GM18517 (cell line): ENCODE data around the gene ZNF283.
"Not testable (repeated sequence)": the region's sequence is repeated elsewhere in the genome, so short reads cannot be mapped to it uniquely, and the experiment has no call there.

Source experiments
- ATAC-seq: cut with Tn5 transposase; IDR thresholded peaks from one replicate; pipeline ENCODE4 v1.9.1; 2021; ENCODE audit warnings: mild to moderate bottlenecking, moderate library complexity; ENCODE audit not compliant: unreplicated experiment

Gene ZNF283

GRCh38 chr19:43799502-43800142 lies 27.5 kb upstream of the ZNF283 start:
- no peak for ATAC-seq

GRCh38 chr19:43802216-43802951 lies 24.7 kb upstream of the ZNF283 start, which contains the start of gene LYPD5:
Gene LYPD5, minus strand, starts transcription at chr19:43802447. Its CDS starts 67 bp downstream, at chr19:43802380.
- no peak for ATAC-seq

- no peak for ATAC-seq
Measured at GRCh38 chr19:43804432-43804831, 22.7 kb upstream of the ZNF283 start.

DNA sequence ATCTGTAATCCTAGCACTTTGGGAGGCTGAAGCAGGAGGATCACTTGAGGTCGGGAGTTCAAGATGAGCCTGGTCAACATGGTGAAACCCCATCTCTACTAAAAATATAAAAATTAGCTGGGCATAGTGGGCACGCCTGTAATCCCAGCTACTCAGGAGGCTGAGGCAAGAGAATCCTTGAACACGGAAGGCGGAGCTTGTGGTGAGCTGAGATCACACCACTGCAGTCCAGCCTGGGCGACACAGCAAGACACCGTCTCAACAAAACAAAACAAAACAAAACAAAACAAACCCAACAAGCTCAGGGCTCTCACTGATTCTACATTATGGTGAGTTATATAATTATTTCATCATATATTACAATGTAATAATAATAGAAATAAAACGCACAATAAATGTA lies 20.7 kb upstream of the ZNF283 start:
- not testable (repeated sequence) for ATAC-seq

- no peak for ATAC-seq
Measured at GRCh38 chr19:43806848-43807247, 20.3 kb upstream of the ZNF283 start.

DNA sequence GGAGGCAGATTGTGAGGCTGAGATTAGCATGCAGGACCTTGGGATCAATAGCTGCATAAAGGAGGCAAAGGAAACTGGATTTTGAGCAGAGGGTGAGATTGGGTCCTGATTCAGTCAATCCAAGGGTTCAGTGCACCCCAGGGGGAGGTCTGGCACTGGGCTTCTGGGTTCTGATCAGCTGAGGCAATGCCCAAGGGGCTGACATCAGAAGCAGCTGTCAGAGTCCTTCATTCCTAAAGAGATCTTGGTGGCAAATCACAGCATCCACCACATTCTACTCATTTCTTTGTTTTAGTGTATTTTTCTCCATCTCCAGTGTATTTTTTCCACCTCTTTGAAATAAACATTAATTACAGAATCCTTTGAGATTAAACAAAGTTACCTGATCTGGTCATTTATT lies 19.5 kb upstream of the ZNF283 start:
- no peak for ATAC-seq

GRCh38 chr19:43809762-43810696 lies 17.1 kb upstream of the ZNF283 start:
- no peak for ATAC-seq

- no peak for ATAC-seq
Measured at GRCh38 chr19:43811837-43812236, 15.3 kb upstream of the ZNF283 start.

DNA sequence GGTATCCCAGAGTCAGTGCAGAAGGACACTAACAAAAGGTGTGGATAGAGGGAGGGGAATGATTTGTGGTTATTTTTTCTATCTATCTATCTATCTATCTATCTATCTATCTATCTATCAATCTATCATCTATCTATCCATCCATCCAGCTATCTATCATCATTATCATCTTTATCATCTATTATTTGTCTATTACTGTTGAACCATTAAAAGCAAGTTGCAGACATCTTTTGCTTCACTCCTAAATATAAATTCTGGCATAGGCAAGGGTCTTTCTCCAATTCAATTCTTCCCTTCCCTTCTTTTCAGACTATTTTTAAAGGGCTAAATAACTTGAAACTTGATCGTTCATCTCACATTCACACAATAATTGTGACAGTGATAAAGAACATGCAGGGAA lies 14.9 kb upstream of the ZNF283 start:
- ATAC-seq: no peak

GRCh38 chr19:43812688-43813087 lies 14.4 kb upstream of the ZNF283 start:
- no peak for ATAC-seq

GRCh38 chr19:43814663-43815352 lies 12.3 kb upstream of the ZNF283 start:
- no peak for ATAC-seq

GRCh38 chr19:43817454-43817853 lies 9.7 kb upstream of the ZNF283 start:
- ATAC-seq: not testable (repeated sequence)

DNA sequence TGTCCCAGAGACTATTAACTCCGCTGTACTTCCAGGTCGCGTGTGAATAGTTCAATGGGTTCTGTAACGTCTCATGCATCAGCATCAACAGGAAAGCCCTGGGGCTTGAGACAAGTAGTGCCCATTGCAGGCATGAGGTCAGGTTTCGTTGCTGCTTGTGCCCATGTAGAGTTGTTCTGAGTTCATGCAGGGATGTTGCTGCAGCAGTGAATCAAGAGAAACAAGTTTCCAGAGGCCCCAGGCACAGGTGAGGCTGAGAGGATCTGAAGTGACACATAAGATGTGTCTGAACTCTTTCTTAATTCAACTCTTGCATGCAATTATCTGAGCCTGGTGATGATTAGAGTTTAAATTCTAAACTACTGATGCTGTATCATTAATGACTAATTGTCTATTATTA lies 8.6 kb upstream of the ZNF283 start:
- no peak for ATAC-seq

DNA sequence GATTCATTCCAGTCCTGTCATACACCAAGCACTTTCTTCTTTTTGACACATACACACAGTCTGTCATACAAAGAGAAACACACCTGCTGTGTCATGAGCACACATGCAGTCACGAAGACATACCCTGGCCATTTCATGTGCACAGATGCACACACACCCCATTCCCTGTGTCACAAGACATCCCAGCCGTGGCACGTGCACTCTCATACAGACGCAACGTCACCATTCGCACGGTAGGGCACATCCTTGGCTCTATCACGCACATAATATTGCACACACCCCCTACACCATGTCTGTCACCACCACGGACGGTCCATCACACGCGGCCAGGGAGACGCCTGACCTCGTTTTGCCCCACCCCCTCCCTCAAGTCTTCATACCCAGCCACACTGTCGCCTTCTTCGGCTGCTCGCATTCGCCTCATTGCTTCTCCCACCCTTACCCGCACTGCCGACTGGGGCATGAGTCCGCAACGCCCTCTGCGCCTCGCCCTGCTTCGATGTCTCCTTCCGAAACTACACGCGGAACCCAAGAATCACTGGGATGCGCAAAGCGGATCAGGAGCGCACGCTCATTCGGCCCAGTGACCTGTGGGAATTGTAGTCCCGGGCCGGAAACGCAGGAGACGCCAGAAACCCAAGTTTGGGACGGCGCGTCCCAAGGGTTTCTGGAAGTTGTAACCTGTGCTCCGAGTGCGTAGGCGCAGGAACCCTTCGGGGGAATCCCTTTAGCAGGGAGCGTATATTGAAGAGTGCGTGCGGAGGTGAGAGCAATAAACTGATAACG lies 6.8 kb upstream of the ZNF283 start:
- ATAC-seq: no peak

GRCh38 chr19:43820884-43821215 lies 6.3 kb upstream of the ZNF283 start:
- ATAC-seq: no peak

GRCh38 chr19:43823856-43824255 lies 3.3 kb upstream of the ZNF283 start:
- not testable (repeated sequence) for ATAC-seq

DNA sequence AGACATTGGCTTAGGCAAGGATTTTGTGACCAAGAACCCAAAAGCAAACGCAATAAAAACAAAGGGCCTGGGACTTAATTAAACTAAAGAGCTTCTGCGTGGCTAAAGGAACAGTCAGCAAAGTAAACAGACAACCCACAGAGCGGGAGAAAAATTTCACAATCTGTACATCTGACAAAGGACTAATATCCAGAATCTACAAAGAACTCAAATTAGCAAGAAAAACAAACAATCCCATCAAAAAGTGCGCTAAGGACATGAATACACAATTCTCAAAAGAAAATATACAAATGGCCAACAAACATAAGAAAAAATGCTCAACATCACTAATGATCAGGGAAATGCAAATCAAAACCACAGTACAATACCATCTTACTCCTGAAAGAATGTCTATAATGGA lies 2.5 kb upstream of the ZNF283 start:
- ATAC-seq: not testable (repeated sequence)

DNA sequence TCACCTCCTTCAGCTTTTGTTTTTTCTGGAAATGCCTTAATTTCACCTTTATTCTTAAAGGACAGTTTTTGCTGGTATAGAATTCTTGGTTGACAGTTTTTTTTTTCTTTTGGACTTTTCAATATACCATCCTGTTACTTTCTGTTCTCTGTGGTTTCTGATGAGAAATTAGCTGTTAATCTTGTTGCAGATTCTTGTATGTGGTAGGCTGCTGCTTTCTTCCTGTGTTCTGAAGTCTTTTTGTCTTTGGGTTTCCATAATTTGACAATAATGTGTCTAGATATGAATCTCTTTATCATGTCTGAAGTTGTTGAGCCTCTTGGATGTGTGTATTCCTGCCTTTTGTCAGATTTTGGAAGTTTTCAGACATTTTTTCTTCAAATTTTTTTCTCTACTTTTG lies 12.0 kb downstream of the ZNF283 start:
- no peak for ATAC-seq

GRCh38 chr19:43842007-43842406 lies 14.9 kb downstream of the ZNF283 start:
- no peak for ATAC-seq

DNA sequence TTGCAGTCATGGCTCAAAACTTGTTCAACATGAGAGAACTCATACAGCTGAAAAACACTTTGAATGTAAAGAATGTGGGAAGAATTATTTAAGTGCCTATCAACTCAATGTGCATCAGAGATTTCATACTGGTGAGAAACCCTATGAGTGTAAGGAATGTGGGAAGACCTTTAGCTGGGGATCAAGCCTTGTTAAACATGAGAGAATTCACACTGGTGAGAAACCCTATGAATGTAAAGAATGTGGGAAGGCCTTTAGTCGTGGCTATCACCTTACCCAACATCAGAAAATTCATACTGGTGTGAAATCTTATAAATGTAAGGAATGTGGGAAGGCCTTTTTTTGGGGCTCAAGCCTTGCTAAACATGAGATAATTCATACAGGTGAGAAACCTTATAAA lies 20.1 kb downstream of the ZNF283 start:
- ATAC-seq: no peak
